Activated CD4-positive, alpha-beta T cell treated with anti-CD3 and anti-CD28 coated beads, Interleukin-2, amount 10 ng/mL, durations not matched to agents 7 days and 5 days (primary cell): ENCODE data around the gene SMG7. TPM values are rescaled to one million over a fixed set of nuclear protein-coding genes. Genes with fewer than 3 reads are reported as not detected.

ENCODE experiments used
- CTCF ChIA-PET: fragments of 350-600 bp; sonication (Branson Sonifier 250); formaldehyde crosslinking; loops from one replicate; lab custom pipeline; 2021; ENCODE audit warnings: antibody characterized with exemption; lab: Charles Lee
- POLR2A ChIA-PET: fragments of 350-600 bp; sonication (Branson Sonifier 250); formaldehyde crosslinking; loops from one replicate; lab custom pipeline; 2021; ENCODE audit warnings: antibody characterized with exemption; lab: Charles Lee
- DNase-seq: peaks from one replicate; pipeline ENCODE4 v3.0.0-alpha.2; 2020
- H3K27ac Mint-ChIP-seq: one replicate; pipeline ENCODE4 v1.8.0; 2021; ENCODE audit warnings: mild to moderate bottlenecking, moderate library complexity, mixed read lengths
- H3K27me3 Mint-ChIP-seq: one replicate; pipeline ENCODE4 v1.8.0; 2021; ENCODE audit warnings: mixed read lengths
- H3K36me3 Mint-ChIP-seq: one replicate; pipeline ENCODE4 v1.8.0; 2021; ENCODE audit warnings: low read depth, mixed read lengths
- H3K4me1 Mint-ChIP-seq: one replicate; pipeline ENCODE4 v1.8.0; 2021; ENCODE audit warnings: mixed read lengths
- H3K4me3 Mint-ChIP-seq: one replicate; pipeline ENCODE4 v1.8.0; 2021; ENCODE audit warnings: mild to moderate bottlenecking, moderate library complexity, mixed read lengths
- H3K9me3 Mint-ChIP-seq: one replicate; pipeline ENCODE4 v1.8.0; 2021; ENCODE audit warnings: mixed read lengths
- total RNA-seq, 2 experiments: library from RNA; stranded (reverse); gene quantifications; one replicate each; pipeline ENCODE4 v1.2.3, GENCODE V29; 2021

Gene SMG7
- total RNA-seq, 2 experiments from 2014 or later, result 72.4 to 87.3 TPM

- POLR2A ChIA-PET, result no interaction called here
- Mint-ChIP-seq H3K36me3 (peaks cover 15% of the 10 kb centered on the region), H3K4me3 (no peak overlapping the region), H3K9me3 (no peaks in the 10 kb centered on the region), H3K27ac (no peak overlapping the region), H3K4me1 (peaks cover 67% of the 10 kb centered on the region), H3K27me3 (no peaks in the 10 kb centered on the region)
- CTCF ChIA-PET, result interaction anchor here (0.7 to 1.2 kb wide), 3 partner anchors 9 to 103 kb away, joined by 3 read pairs; no protein-coding TSS in a partner anchor
- no peak for DNase-seq
Observed at GRCh38 chr1:183497218-183497617, 24.9 kb downstream of the SMG7 start.

GRCh38 chr1:183498342-183498991, 26.2 kb downstream of the SMG7 start:
- H3K27ac Mint-ChIP-seq, result peak overlapping the region; percentile 87
- H3K4me1 Mint-ChIP-seq, result peaks cover 71% of the 10 kb centered on the region
- H3K27me3 Mint-ChIP-seq, result no peaks in the 10 kb centered on the region
- no peaks in the 10 kb centered on the region for H3K9me3 Mint-ChIP-seq
- ChIA-PET CTCF (interaction anchor here (0.7 kb wide), 1 partner anchor 9 kb away, joined by 3 read pairs; no protein-coding TSS in a partner anchor), POLR2A (no interaction called here)
- peak overlapping the region; percentile 13 for H3K4me3 Mint-ChIP-seq
- peaks cover 15% of the 10 kb centered on the region for H3K36me3 Mint-ChIP-seq
- peak; percentile 30 for DNase-seq

- Mint-ChIP-seq H3K27ac (no peak overlapping the region), H3K27me3 (no peaks in the 10 kb centered on the region), H3K9me3 (no peaks in the 10 kb centered on the region), H3K36me3 (peaks cover 2% of the 10 kb centered on the region), H3K4me1 (peaks cover 25% of the 10 kb centered on the region), H3K4me3 (no peak overlapping the region)
- POLR2A ChIA-PET, result no interaction called here
- DNase-seq, result no peak
- CTCF ChIA-PET, result interaction anchor here (1.0 to 1.1 kb wide), 3 partner anchors 9 to 36 kb away, joined by 3 read pairs; no protein-coding TSS in a partner anchor
Observed at GRCh38 chr1:183505454-183506089, 33.3 kb downstream of the SMG7 start.

GRCh38 chr1:183506561-183506960, 34.3 kb downstream of the SMG7 start:
- H3K36me3 Mint-ChIP-seq, result peaks cover 6% of the 10 kb centered on the region
- no peaks in the 10 kb centered on the region for H3K27me3 Mint-ChIP-seq
- CTCF ChIA-PET, result interaction anchor here (1.0 kb wide), 2 partner anchors 10 to 35 kb away, joined by 3 read pairs; no protein-coding TSS in a partner anchor
- no peak for DNase-seq
- POLR2A ChIA-PET, result no interaction called here
- no peaks in the 10 kb centered on the region for H3K9me3 Mint-ChIP-seq
- no peak overlapping the region for H3K4me3 Mint-ChIP-seq
- H3K4me1 Mint-ChIP-seq, result peaks cover 23% of the 10 kb centered on the region
- no peak overlapping the region for H3K27ac Mint-ChIP-seq

- Mint-ChIP-seq H3K27me3 (no peaks in the 10 kb centered on the region), H3K27ac (no peak overlapping the region), H3K4me3 (no peak overlapping the region), H3K4me1 (peaks cover 12% of the 10 kb centered on the region), H3K36me3 (peaks cover 6% of the 10 kb centered on the region), H3K9me3 (no peaks in the 10 kb centered on the region)
- DNase-seq, result no peak
- POLR2A ChIA-PET, result no interaction called here
- CTCF ChIA-PET, result interaction anchor here (0.6 to 1.9 kb wide), 4 partner anchors 10 to 69 kb away, joined by 3 to 5 read pairs (median 4); no protein-coding TSS in a partner anchor
Observed at GRCh38 chr1:183508694-183509093, 36.4 kb downstream of the SMG7 start.

GRCh38 chr1:183512450-183512849, 40.2 kb downstream of the SMG7 start:
- Mint-ChIP-seq H3K4me3 (no peak overlapping the region), H3K9me3 (no peaks in the 10 kb centered on the region), H3K4me1 (peaks cover 18% of the 10 kb centered on the region), H3K36me3 (peaks cover 18% of the 10 kb centered on the region), H3K27ac (no peak overlapping the region), H3K27me3 (no peaks in the 10 kb centered on the region)
- ChIA-PET POLR2A (no interaction called here), CTCF (interaction anchor here (0.6 kb wide), 1 partner anchor 1235 kb away, joined by 3 read pairs; no protein-coding TSS in a partner anchor)
- DNase-seq, result no peak

GRCh38 chr1:183514235-183514634, 41.9 kb downstream of the SMG7 start:
- DNase-seq, result no peak
- POLR2A ChIA-PET, result no interaction called here
- no peaks in the 10 kb centered on the region for H3K9me3 Mint-ChIP-seq
- CTCF ChIA-PET, result interaction anchor here (0.6 to 1.0 kb wide), 3 partner anchors 9 to 1140 kb away, joined by 3 to 4 read pairs (median 3); no protein-coding TSS in a partner anchor
- no peak overlapping the region for H3K4me3 Mint-ChIP-seq
- peaks cover 28% of the 10 kb centered on the region for H3K36me3 Mint-ChIP-seq
- no peaks in the 10 kb centered on the region for H3K27me3 Mint-ChIP-seq
- peaks cover 18% of the 10 kb centered on the region for H3K4me1 Mint-ChIP-seq
- H3K27ac Mint-ChIP-seq, result no peak overlapping the region

- ChIA-PET POLR2A (no interaction called here), CTCF (interaction anchor here (0.8 to 1.0 kb wide), 2 partner anchors 8 to 12 kb away, joined by 3 read pairs; no protein-coding TSS in a partner anchor)
- H3K36me3 Mint-ChIP-seq, result peaks cover 33% of the 10 kb centered on the region
- peaks cover 18% of the 10 kb centered on the region for H3K4me1 Mint-ChIP-seq
- H3K4me3 Mint-ChIP-seq, result no peak overlapping the region
- H3K9me3 Mint-ChIP-seq, result no peaks in the 10 kb centered on the region
- DNase-seq, result no peak
- H3K27me3 Mint-ChIP-seq, result no peaks in the 10 kb centered on the region
- H3K27ac Mint-ChIP-seq, result no peak overlapping the region
Observed at GRCh38 chr1:183515002-183515689, 42.8 kb downstream of the SMG7 start.

GRCh38 chr1:183516725-183517124, 44.4 kb downstream of the SMG7 start:
- ChIA-PET CTCF (no interaction called here), POLR2A (no interaction called here)
- H3K9me3 Mint-ChIP-seq, result no peaks in the 10 kb centered on the region
- peaks cover 11% of the 10 kb centered on the region for H3K4me1 Mint-ChIP-seq
- no peak overlapping the region for H3K4me3 Mint-ChIP-seq
- H3K27me3 Mint-ChIP-seq, result no peaks in the 10 kb centered on the region
- DNase-seq, result no peak
- no peak overlapping the region for H3K27ac Mint-ChIP-seq
- peaks cover 38% of the 10 kb centered on the region for H3K36me3 Mint-ChIP-seq

- CTCF ChIA-PET, result interaction anchor here (1.4 kb wide), 1 partner anchor 8 kb away, joined by 4 read pairs; no protein-coding TSS in a partner anchor
- DNase-seq, result no peak
Observed at GRCh38 chr1:183517401-183517800, 45.1 kb downstream of the SMG7 start.

GRCh38 chr1:183520379-183520778, 48.1 kb downstream of the SMG7 start:
- no peak overlapping the region for H3K4me3 Mint-ChIP-seq
- no peaks in the 10 kb centered on the region for H3K27me3 Mint-ChIP-seq
- CTCF ChIA-PET, result interaction anchor here (0.9 kb wide), 1 partner anchor 51 kb away, joined by 3 read pairs; no protein-coding TSS in a partner anchor
- POLR2A ChIA-PET, result no interaction called here
- H3K36me3 Mint-ChIP-seq, result peaks cover 56% of the 10 kb centered on the region
- no peak overlapping the region for H3K27ac Mint-ChIP-seq
- no peak for DNase-seq
- peaks cover 4% of the 10 kb centered on the region for H3K4me1 Mint-ChIP-seq
- no peaks in the 10 kb centered on the region for H3K9me3 Mint-ChIP-seq

More at GRCh38 chr1:183517401-183517800, 45.1 kb downstream of the SMG7 start:
- Mint-ChIP-seq H3K36me3 (peaks cover 43% of the 10 kb centered on the region), H3K27me3 (no peaks in the 10 kb centered on the region), H3K4me1 (peaks cover 8% of the 10 kb centered on the region), H3K27ac (no peak overlapping the region), H3K9me3 (no peaks in the 10 kb centered on the region), H3K4me3 (no peak overlapping the region)
- POLR2A ChIA-PET, result no interaction called here

GRCh38 chr1:183522104-183522503, 49.8 kb downstream of the SMG7 start:
- no peak for DNase-seq
- Mint-ChIP-seq H3K9me3 (no peaks in the 10 kb centered on the region), H3K27ac (no peak overlapping the region), H3K4me3 (no peak overlapping the region), H3K27me3 (no peaks in the 10 kb centered on the region), H3K4me1 (peaks cover 2% of the 10 kb centered on the region), H3K36me3 (peaks cover 53% of the 10 kb centered on the region)
- POLR2A ChIA-PET, result no interaction called here
- CTCF ChIA-PET, result no interaction called here
